ENCODE measurements around the gene SLC52A3.
"Not testable (repeated sequence)": the region's sequence is repeated elsewhere in the genome, so short reads cannot be mapped to it uniquely, and the experiment has no call there.

Gene SLC52A3

GRCh38 chr20:728256-728944, 39.9 kb downstream of the SLC52A3 start:
- no peak for DNase-seq (ENCODE audit: low read depth, low spot score)

GRCh38 chr20:726160-726559, 42.1 kb downstream of the SLC52A3 start:
- no peak for DNase-seq (ENCODE audit: low read depth, low spot score)

GRCh38 chr20:725491-725890, 42.8 kb downstream of the SLC52A3 start:
- no peak for DNase-seq (ENCODE audit: low read depth, low spot score)

GRCh38 chr20:724797-725196, 43.5 kb downstream of the SLC52A3 start:
- not testable (repeated sequence) for DNase-seq (ENCODE audit: low read depth, low spot score)

GRCh38 chr20:723756-724155, 44.5 kb downstream of the SLC52A3 start:
- DNase-seq (ENCODE audit: low read depth, low spot score), result no peak

GRCh38 chr20:722822-723644, 45.3 kb downstream of the SLC52A3 start:
- no peak for DNase-seq (ENCODE audit: low read depth, low spot score)

GRCh38 chr20:721876-722275, 46.4 kb downstream of the SLC52A3 start:
- DNase-seq (ENCODE audit: low read depth, low spot score), result no peak

GRCh38 chr20:719816-720215, 48.5 kb downstream of the SLC52A3 start:
- no peak for DNase-seq (ENCODE audit: low read depth, low spot score)

GRCh38 chr20:719068-719467, 49.2 kb downstream of the SLC52A3 start:
- no peak for DNase-seq (ENCODE audit: low read depth, low spot score)

- no peak for DNase-seq (ENCODE audit: low read depth, low spot score)
These were observed 50.5 kb downstream of the SLC52A3 start for GRCh38 chr20:717832-718231.

- no peak for DNase-seq (ENCODE audit: low read depth, low spot score)
These were observed 51.0 kb downstream of the SLC52A3 start for GRCh38 chr20:717271-717670.

- no peak for DNase-seq (ENCODE audit: low read depth, low spot score)
These were observed 53.8 kb downstream of the SLC52A3 start for GRCh38 chr20:714453-714852.

- no peak for DNase-seq (ENCODE audit: low read depth, low spot score)
These were observed 56.7 kb downstream of the SLC52A3 start for GRCh38 chr20:711576-711975.

- DNase-seq (ENCODE audit: low read depth, low spot score), result no peak
These were observed 57.4 kb downstream of the SLC52A3 start for GRCh38 chr20:710780-711450.

All from smooth muscle cell of the brain vasculature (primary cell).